ENCODE measurements around the gene IRGC. TPM values are rescaled to one million over a fixed set of nuclear protein-coding genes. Genes with fewer than 3 reads are reported as not detected.

Gene IRGC
- total and polyA plus RNA-seq, 2 of the 13 experiments (the other 11 are each of a cell fraction or from before 2014, with no cell fraction given) = not detected

GRCh38 chr19:43738780-43739211 is 22.9 kb downstream of the IRGC start (continued):
- no peak for TF ChIP-seq IKZF5 (CRISPR knock-in tag; IDR thresholded peaks at IDR 0.05)
- TF ChIP-seq ZNF761 (CRISPR knock-in tag; conservative IDR thresholded peaks at IDR 0.05) = no peak
- TF ChIP-seq TEF (CRISPR knock-in tag; IDR thresholded peaks at IDR 0.05) = no peak
- TF ChIP-seq MED8 (CRISPR knock-in tag; IDR thresholded peaks at IDR 0.05; ENCODE audit: insufficient replicate concordance) = no peak
- TF ChIP-seq ZNF737 (CRISPR knock-in tag; IDR thresholded peaks at IDR 0.05; ENCODE audit: borderline replicate concordance) = no peak
- no peak for TF ChIP-seq FOSL2 (CRISPR knock-in tag; IDR thresholded peaks at IDR 0.05)
- TF ChIP-seq SRSF1 (optimal IDR thresholded peaks at IDR 0.05; ENCODE audit: low read depth, low read length) = no peak
- no peak for TF ChIP-seq RORA (CRISPR knock-in tag; IDR thresholded peaks at IDR 0.05)

GRCh38 chr19:43739439-43740235 is 23.8 kb downstream of the IRGC start:
- Histone ChIP-seq H3K4me1 (ENCODE audit: insufficient read depth, low read length) (no peaks in the 10 kb centered on the region), H3K9ac (ENCODE audit: insufficient read depth, low read depth, low read length) (no peak overlapping the region), H3K4me2 (ENCODE audit: low read depth, low read length) (no peak overlapping the region), H4K20me1 (ENCODE audit: insufficient read depth, low read length) (no peaks in the 10 kb centered on the region), H3K4me3 (replicated peaks in 1 of 3; ENCODE audit: insufficient read depth in 1 of 3, low read depth in 2 of 3, low read length in 3 of 3) (no peak overlapping the region), H3K79me2 (ENCODE audit: insufficient read depth, low read length) (no peaks in the 10 kb centered on the region), H3K36me3 (replicated peaks in 1 of 2; ENCODE audit: control insufficient read depth in 1 of 2, insufficient read depth in 2 of 2, low read length in 2 of 2) (peaks cover 30 to 87% of the 10 kb centered on the region in 2 experiments), H2AFZ (ENCODE audit: low read length) (no peak overlapping the region), H3K27me3 (ENCODE audit: control insufficient read depth in 1 of 2, insufficient read depth in 2 of 2, low read length in 2 of 2) (no peaks in the 10 kb centered on the region), H3K9me3 (ENCODE audit: low read length) (no peaks in the 10 kb centered on the region), H3K27ac (ENCODE audit: extremely low read length, insufficient read depth, low read length) (no peak overlapping the region)
- POLR2A ChIA-PET = no interaction called here
- TF ChIP-seq U2AF1 (optimal IDR thresholded peaks at IDR 0.05; ENCODE audit: low read depth, low read length) (no peak), ZNF577 (CRISPR knock-in tag; IDR thresholded peaks at IDR 0.05; ENCODE audit: borderline replicate concordance, low read depth) (no peak), MBD4 (IDR thresholded peaks at IDR 0.05; ENCODE audit: borderline replicate concordance, low read length) (no peak), ZNF350 (CRISPR knock-in tag; IDR thresholded peaks at IDR 0.05; ENCODE audit: borderline replicate concordance, low read depth) (no peak)
- in situ Hi-C loops (cut with HindIII; ENCODE audit: extremely low pct_ligation_motif_present, low pct_unique_long_range_greater_than_20kb) (no loop called here), intact Hi-C loops (cut with micrococcal nuclease; ENCODE audit: unreplicated experiment) (no loop called here)
- ATAC-seq (no peak), FAIRE-seq (no peak), DNase-seq (ENCODE audit: low spot score) (no peak)
- WGBS (ENCODE audit: low lambda C conversion rate) = 95% methylated on average over 15 of the region's 16 CpGs
- CTCF ChIA-PET (ENCODE audit: low intra/inter-chr PET ratio, low total read pairs) = no interaction called here
- no TSS peak for BruUV-seq (replicated peaks)

Data from HepG2 (cell line).